ENCODE results near the gene CFAP77.

CFAP77 gene

DNA sequence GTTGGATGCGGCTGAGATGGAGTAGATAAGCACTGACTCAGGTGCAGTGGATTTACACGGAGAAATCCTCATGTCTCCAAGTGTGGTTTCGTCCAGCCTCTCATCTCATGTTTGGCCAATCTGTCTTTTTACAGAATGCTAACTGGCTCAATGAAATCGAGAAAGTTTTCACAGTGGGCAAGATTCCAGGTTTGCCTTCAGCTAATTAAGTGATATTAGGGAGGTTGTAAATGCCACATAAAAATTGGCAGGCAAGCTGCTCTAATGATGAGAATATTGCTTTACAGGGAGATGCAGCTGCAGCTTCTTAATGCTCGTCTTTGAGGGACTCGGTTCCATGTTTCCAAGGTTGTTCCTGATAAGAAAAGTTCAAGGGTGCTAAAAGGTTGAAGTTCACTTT lies 196.1 kb downstream of the CFAP77 start:
- DNase-seq = no peak

- no peak for DNase-seq
Observed at GRCh38 chr9:132609184-132609583, 199.2 kb downstream of the CFAP77 start.

- no peak for DNase-seq
Observed at GRCh38 chr9:132609829-132610228, 199.8 kb downstream of the CFAP77 start.

DNA sequence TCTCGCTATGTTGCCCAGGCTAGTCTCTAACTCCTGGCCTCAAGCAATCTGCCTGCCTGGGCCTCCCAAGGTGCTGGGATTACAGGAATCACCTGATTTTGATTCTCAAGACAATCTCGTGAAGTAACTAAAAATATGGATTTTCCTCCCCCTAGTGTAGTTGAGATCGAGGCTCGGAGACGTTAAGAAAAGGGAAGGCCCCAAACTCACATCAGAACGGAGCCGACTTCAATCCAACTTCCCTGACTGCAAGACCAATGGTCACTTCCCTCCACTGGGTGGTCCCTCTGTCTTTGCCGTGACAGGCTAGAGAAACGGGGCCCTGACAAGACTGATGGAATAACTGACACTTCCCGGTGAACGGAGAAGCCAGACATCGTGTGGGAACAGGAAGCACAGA lies 200.7 kb downstream of the CFAP77 start:
- DNase-seq = no peak

- DNase-seq = no peak
Observed at GRCh38 chr9:132614324-132614723, 204.3 kb downstream of the CFAP77 start.

- no peak for DNase-seq
Observed at GRCh38 chr9:132615774-132616173, 205.8 kb downstream of the CFAP77 start.

GRCh38 chr9:132616725-132617124 lies 206.7 kb downstream of the CFAP77 start:
- DNase-seq = no peak

DNA sequence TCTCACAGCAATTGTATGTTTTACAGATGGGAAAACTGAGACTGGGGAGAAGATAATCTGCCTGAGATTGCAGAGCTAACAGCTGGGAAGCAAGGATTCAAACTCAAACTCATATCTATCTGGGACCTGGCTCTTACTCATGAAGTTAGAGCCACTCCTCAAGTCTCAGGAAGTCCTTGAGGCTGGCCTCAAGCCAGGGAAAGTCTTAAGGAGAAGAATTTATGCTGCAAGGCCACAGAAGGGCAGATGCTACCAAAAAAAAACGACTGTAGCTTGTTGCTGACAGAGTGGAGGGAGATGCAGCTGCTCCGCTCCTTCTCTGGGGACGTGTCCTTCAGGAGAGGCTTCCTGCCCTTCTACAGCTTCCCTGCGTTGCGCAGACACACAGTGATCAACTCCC lies 212.1 kb downstream of the CFAP77 start:
- DNase-seq = no peak
